ENCODE measurements around the gene CEP85L.

The CEP85L gene

GRCh38 chr6:118659513-118660217 is 8.3 kb upstream of the CEP85L start:
- FAIRE-seq = no peak

- no peak for FAIRE-seq
These were observed 5.6 kb upstream of the CEP85L start for GRCh38 chr6:118656847-118657451.

- no peak for FAIRE-seq
These were observed 742 bp upstream of the CEP85L start for GRCh38 chr6:118652051-118652615.

- no peak for FAIRE-seq
These were observed 659 bp downstream of the CEP85L start for GRCh38 chr6:118650582-118651281.

- FAIRE-seq = no peak
These were observed 1.3 kb downstream of the CEP85L start for GRCh38 chr6:118649918-118650581.

- FAIRE-seq = no peak
These were observed 2.4 kb downstream of the CEP85L start for GRCh38 chr6:118648866-118649554.

GRCh38 chr6:118646977-118647376 is 4.4 kb downstream of the CEP85L start:
- FAIRE-seq = no peak

- FAIRE-seq = no peak
These were observed 6.0 kb downstream of the CEP85L start for GRCh38 chr6:118645395-118645794.

GRCh38 chr6:118644007-118644406 is 7.4 kb downstream of the CEP85L start:
- no peak for FAIRE-seq

GRCh38 chr6:118641042-118641441 is 10.3 kb downstream of the CEP85L start:
- no peak for FAIRE-seq

- FAIRE-seq = no peak
These were observed 12.1 kb downstream of the CEP85L start for GRCh38 chr6:118639054-118639964.

GRCh38 chr6:118638288-118638687 is 13.1 kb downstream of the CEP85L start:
- FAIRE-seq = no peak

- FAIRE-seq = no peak
These were observed 15.3 kb downstream of the CEP85L start for GRCh38 chr6:118635909-118636735.

- no peak for FAIRE-seq
These were observed 19.0 kb downstream of the CEP85L start for GRCh38 chr6:118632359-118632758.

GRCh38 chr6:118630923-118631322 is 20.5 kb downstream of the CEP85L start:
- no peak for FAIRE-seq

- FAIRE-seq = no peak
These were observed 21.3 kb downstream of the CEP85L start for GRCh38 chr6:118630067-118630466.

GRCh38 chr6:118627724-118628123 is 23.7 kb downstream of the CEP85L start:
- no peak for FAIRE-seq

- FAIRE-seq = no peak
These were observed 25.6 kb downstream of the CEP85L start for GRCh38 chr6:118625833-118626232.

GRCh38 chr6:118621799-118622470 is 29.5 kb downstream of the CEP85L start:
- no peak for FAIRE-seq

GRCh38 chr6:118620202-118620601 is 31.2 kb downstream of the CEP85L start:
- FAIRE-seq = no peak
